Sigmoid colon (tissue), 4 donors: ENCODE results near the gene ACBD6.

Experiments
- EP300 ChIP-seq, 4 donors: sonication (generic); formaldehyde crosslinking; IDR thresholded peaks; one replicate each; pipeline ENCODE4 v1.6.1; 2017; ENCODE audit warnings: antibody characterized with exemption in 4 of 4
- POLR2A ChIP-seq, 2 donors: fragments of 450-650 bp; IDR thresholded peaks; one replicate each; pipeline ENCODE4 v1.6.1; 2016; ENCODE audit warnings: antibody characterized with exemption in 2 of 2, mild to moderate bottlenecking in 2 of 2, moderate library complexity in 2 of 2
- POLR2AphosphoS5 ChIP-seq, 4 donors: sonication (generic); formaldehyde crosslinking; IDR thresholded peaks; one replicate each; pipeline ENCODE4 v1.6.1; 2017; ENCODE audit warnings: antibody characterized with exemption in 4 of 4
- TF ChIP-seq, protein P1 (sequence below), 4 experiments: fragments of 450-650 bp in 3 of 4; fragments of 200-600 bp in 1 of 4; IDR thresholded peaks; one replicate each; pipeline ENCODE4 v1.5.1; 2016 to 2019; ENCODE audit warnings: antibody characterized with exemption in 4 of 4, mild to moderate bottlenecking in 3 of 4, moderate library complexity in 2 of 4

DNA sequence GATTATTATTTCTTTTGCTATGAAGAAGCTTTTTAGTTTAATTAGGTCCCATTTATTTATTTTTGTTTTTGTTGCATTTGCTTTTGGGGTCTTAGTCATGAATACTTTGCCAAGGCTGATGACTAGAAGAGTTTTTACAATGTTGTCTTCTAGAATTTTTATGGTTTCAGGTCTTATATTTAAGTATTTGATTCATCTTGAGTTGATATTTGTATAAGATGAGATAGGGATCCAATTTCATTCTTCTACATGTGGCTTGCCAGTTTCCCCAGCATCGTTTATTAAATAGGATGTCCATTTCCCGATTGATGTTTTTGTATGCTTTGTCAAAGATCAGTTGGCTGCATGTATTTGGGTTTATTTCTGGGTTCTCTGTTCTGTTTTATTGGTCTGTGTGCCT lies 8.5 kb upstream of the ACBD6 start:
- TF ChIP-seq POLR2AphosphoS5 (IDR thresholded peaks at IDR 0.05) (no peak), POLR2A (IDR thresholded peaks at IDR 0.05) (no peak), EP300 (IDR thresholded peaks at IDR 0.05) (no peak)
- TF ChIP-seq, protein P1, sequence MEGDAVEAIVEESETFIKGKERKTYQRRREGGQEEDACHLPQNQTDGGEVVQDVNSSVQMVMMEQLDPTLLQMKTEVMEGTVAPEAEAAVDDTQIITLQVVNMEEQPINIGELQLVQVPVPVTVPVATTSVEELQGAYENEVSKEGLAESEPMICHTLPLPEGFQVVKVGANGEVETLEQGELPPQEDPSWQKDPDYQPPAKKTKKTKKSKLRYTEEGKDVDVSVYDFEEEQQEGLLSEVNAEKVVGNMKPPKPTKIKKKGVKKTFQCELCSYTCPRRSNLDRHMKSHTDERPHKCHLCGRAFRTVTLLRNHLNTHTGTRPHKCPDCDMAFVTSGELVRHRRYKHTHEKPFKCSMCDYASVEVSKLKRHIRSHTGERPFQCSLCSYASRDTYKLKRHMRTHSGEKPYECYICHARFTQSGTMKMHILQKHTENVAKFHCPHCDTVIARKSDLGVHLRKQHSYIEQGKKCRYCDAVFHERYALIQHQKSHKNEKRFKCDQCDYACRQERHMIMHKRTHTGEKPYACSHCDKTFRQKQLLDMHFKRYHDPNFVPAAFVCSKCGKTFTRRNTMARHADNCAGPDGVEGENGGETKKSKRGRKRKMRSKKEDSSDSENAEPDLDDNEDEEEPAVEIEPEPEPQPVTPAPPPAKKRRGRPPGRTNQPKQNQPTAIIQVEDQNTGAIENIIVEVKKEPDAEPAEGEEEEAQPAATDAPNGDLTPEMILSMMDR (IDR thresholded peaks at IDR 0.05) = no peak
